Lower leg skin (tissue), 3 donors: ENCODE results near the gene TFF1.

Source experiments
- CTCF ChIP-seq, 3 donors: fragments of 450-650 bp; IDR thresholded peaks; one replicate each; pipeline ENCODE4 v1.5.1; 2016; ENCODE audit warnings: antibody characterized with exemption in 3 of 3, mild to moderate bottlenecking in 3 of 3, moderate library complexity in 2 of 3
- POLR2A ChIP-seq, 2 donors: fragments of 450-650 bp; IDR thresholded peaks; one replicate each; pipeline ENCODE4 v1.6.1; 2016 to 2017; ENCODE audit warnings: antibody characterized with exemption in 2 of 2, mild to moderate bottlenecking in 1 of 2, moderate library complexity in 1 of 2

- no peak for TF ChIP-seq CTCF (IDR thresholded peaks at IDR 0.05)
- TF ChIP-seq POLR2A (IDR thresholded peaks at IDR 0.05), result no peak
These were observed 47.2 kb upstream of the TFF1 start for GRCh38 chr21:42413500-42413899.
